Esophagus squamous epithelium (tissue), 5 donors: ENCODE measurements around the gene HNRNPK. TPM values are rescaled to one million over a fixed set of nuclear protein-coding genes. Genes with fewer than 3 reads are reported as not detected.

Experiments
- DNase-seq: peaks from one replicate; lab custom pipeline; 2025; lab: John Stamatoyannopoulos, UW
- H3K27ac ChIP-seq, 4 donors: fragments of 200-600 bp; sonication (generic); one replicate each; pipeline ENCODE4 v1.5.1; 2016 to 2019; ENCODE audit warnings: mild to moderate bottlenecking in 1 of 4
- H3K27me3 ChIP-seq, 4 donors: fragments of 200-600 bp; sonication (generic); 1 replicate in 3 of 4; 2 replicates in 1 of 4; pipeline versions ENCODE4 v1.5.1 to v1.6.0; 2017 to 2021; ENCODE audit warnings: antibody characterized with exemption in 1 of 4
- H3K36me3 ChIP-seq, 3 donors: fragments of 200-600 bp; sonication (generic); one replicate each; pipeline ENCODE4 v1.5.1; 2016 to 2019
- H3K4me1 ChIP-seq, 3 donors: fragments of 200-600 bp; sonication (generic); one replicate each; pipeline ENCODE4 v1.5.1; 2017 to 2019
- H3K4me3 ChIP-seq, 4 donors: fragments of 200-600 bp; sonication (generic); 1 replicate in 3 of 4; 2 replicates in 1 of 4; pipeline ENCODE4 v1.5.1; 2016 to 2019; ENCODE audit warnings: mild to moderate bottlenecking in 2 of 4, moderate library complexity in 1 of 4
- H3K9me3 ChIP-seq, 3 donors: fragments of 200-600 bp; sonication (generic); one replicate each; pipeline ENCODE4 v1.5.1; 2016 to 2019
- CTCF ChIP-seq, 6 experiments: fragments of 450-650 bp in 4 of 6; fragments of 200-600 bp in 2 of 6; sonication (generic) in 2 of 6; IDR thresholded peaks; one replicate each; pipeline ENCODE4 v1.5.1; 2016 to 2019; ENCODE audit warnings: antibody characterized with exemption in 6 of 6, mild to moderate bottlenecking in 4 of 6, moderate library complexity in 4 of 6
- POLR2A ChIP-seq, 4 donors: fragments of 450-650 bp; IDR thresholded peaks; one replicate each; pipeline ENCODE4 v1.6.1; 2017; ENCODE audit warnings: antibody characterized with exemption in 4 of 4, mild to moderate bottlenecking in 4 of 4, moderate library complexity in 3 of 4
- WGBS, 2 donors: methylation state at CpG; one replicate each; pipeline ENCODE4 v1.1.5; 2018; 5-methylcytosine and 5-hydroxymethylcytosine counted together
- intact Hi-C: fragments of 100-400 bp; cut with DNase I; formaldehyde crosslinking; loops from one replicate; pipeline ENCODE4 v1.15.0; 2022
- total RNA-seq, 4 donors: library from RNA; depleted of rRNA; stranded (reverse); fragments of >200 nt; gene quantifications; one replicate each; pipeline ENCODE4 v1.1.0, GENCODE V29; 2016
- donor health status: DM: yes; HTN: yes; CAD: no.

HNRNPK gene
- total RNA-seq, 4 donors from 2014 or later, result 348 to 510 (median 452) TPM

GRCh38 chr9:84002344-84002743, 22.3 kb upstream of the HNRNPK start:
- H3K27ac ChIP-seq, result peak overlapping the region in 1 of 4 donors; percentile 7
- intact Hi-C loops, result no loop called here

DNA sequence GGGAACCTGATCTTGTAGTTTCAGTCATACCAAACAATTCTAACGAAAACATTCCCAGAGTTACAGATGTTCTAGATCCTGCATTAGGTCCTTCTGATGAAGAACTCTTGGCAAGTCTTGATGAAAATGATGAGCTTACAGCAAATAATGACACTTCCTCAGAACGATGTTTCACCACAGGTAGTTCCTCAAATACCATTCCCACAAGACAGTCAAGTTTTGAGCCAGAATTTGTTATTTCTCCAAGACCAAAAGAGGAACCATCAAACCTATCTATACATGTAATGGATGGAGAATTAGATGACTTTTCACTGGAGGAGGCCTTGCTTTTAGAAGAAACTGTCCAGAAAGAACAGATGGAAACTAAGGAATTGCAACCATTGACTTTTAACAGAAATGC, 21.6 kb upstream of the HNRNPK start:
- no peak for DNase-seq
- TF ChIP-seq POLR2A (IDR thresholded peaks at IDR 0.05) (no peak), CTCF (IDR thresholded peaks at IDR 0.05) (no peak)
- intact Hi-C loops, result no loop called here
- no peaks in the 10 kb centered on the region for H3K9me3 ChIP-seq
- H3K27me3 ChIP-seq, result no peaks in the 10 kb centered on the region
- peaks cover 0 to 13% (median 0%) of the 10 kb centered on the region in 3 donors for H3K36me3 ChIP-seq
- H3K4me3 ChIP-seq, result no peak overlapping the region
- peaks cover 0 to 6% (median 3%) of the 10 kb centered on the region in 3 donors for H3K4me1 ChIP-seq
- H3K27ac ChIP-seq, result no peak overlapping the region
- WGBS, 2 donors, result 71 to 83% methylated on average over 2 of the region's 2 CpGs

More at GRCh38 chr9:84002344-84002743, 22.3 kb upstream of the HNRNPK start:
- H3K27me3 ChIP-seq, result no peaks in the 10 kb centered on the region
- peaks cover 0 to 13% (median 0%) of the 10 kb centered on the region in 3 donors for H3K36me3 ChIP-seq
- no peak overlapping the region for H3K4me3 ChIP-seq
- no peaks in the 10 kb centered on the region for H3K9me3 ChIP-seq
- DNase-seq, result no peak
- TF ChIP-seq POLR2A (IDR thresholded peaks at IDR 0.05) (no peak), CTCF (IDR thresholded peaks at IDR 0.05) (no peak)
- peaks cover 0 to 6% (median 3%) of the 10 kb centered on the region in 3 donors for H3K4me1 ChIP-seq

GRCh38 chr9:84000186-84000585, 20.2 kb upstream of the HNRNPK start:
- WGBS, 2 donors, result 84 to 91% methylated on average over 3 of the region's 3 CpGs
- H3K4me3 ChIP-seq, result no peak overlapping the region
- peaks cover 0 to 13% (median 0%) of the 10 kb centered on the region in 3 donors for H3K36me3 ChIP-seq
- no peak overlapping the region for H3K27ac ChIP-seq
- H3K4me1 ChIP-seq, result peaks cover 0 to 6% (median 3%) of the 10 kb centered on the region in 3 donors
- intact Hi-C loops, result no loop called here
- no peak for DNase-seq
- no peaks in the 10 kb centered on the region for H3K27me3 ChIP-seq
- no peaks in the 10 kb centered on the region for H3K9me3 ChIP-seq
- TF ChIP-seq POLR2A (IDR thresholded peaks at IDR 0.05), result no peak
- no peak for TF ChIP-seq CTCF (IDR thresholded peaks at IDR 0.05)

DNA sequence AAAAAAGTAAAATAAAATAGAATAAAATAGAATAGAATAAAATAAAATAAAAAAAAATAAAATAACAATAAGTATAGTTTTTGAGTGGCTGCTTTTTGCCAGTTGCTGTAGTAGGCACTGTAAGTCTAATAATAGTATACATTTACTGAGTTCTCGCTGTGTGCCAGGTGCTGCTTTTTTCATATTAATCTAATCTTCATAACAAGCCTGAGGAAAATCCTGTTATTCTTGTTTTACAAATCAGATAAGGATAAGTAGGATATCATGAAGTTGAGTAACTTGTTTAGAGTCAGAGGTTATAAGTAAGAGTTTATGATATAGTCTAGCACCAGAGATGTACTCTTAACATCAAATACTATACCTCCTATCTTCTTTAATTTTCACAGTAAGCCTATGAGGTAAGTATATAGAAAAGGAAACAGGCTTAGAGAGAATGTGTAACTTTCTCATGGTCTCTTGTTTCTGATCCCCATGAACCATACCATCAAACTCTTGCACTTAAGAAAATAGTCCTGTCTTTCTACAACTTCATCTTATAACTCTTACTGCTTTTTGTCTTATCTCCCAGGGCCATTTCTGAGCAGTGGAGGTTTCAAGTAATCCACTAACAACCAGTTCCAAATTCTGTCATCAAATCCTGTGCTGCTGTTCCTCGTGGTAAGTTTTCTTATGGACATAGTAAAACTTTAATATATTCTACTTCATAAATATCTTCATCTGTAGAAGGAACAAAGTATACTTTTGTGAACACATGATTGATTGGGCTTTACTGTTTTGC, 19.3 kb upstream of the HNRNPK start:
- 61 to 66% methylated on average over 2 of the region's 2 CpGs for WGBS, 2 donors
- Histone ChIP-seq H3K9me3 (no peaks in the 10 kb centered on the region), H3K4me3 (no peak overlapping the region), H3K27ac (no peak overlapping the region), H3K27me3 (no peaks in the 10 kb centered on the region), H3K36me3 (peaks cover 0 to 13% (median 0%) of the 10 kb centered on the region in 3 donors), H3K4me1 (peaks cover 0 to 6% (median 3%) of the 10 kb centered on the region in 3 donors)
- TF ChIP-seq CTCF (IDR thresholded peaks at IDR 0.05) (no peak), POLR2A (IDR thresholded peaks at IDR 0.05) (no peak)
- DNase-seq, result no peak
- intact Hi-C loops, result no loop called here

DNA sequence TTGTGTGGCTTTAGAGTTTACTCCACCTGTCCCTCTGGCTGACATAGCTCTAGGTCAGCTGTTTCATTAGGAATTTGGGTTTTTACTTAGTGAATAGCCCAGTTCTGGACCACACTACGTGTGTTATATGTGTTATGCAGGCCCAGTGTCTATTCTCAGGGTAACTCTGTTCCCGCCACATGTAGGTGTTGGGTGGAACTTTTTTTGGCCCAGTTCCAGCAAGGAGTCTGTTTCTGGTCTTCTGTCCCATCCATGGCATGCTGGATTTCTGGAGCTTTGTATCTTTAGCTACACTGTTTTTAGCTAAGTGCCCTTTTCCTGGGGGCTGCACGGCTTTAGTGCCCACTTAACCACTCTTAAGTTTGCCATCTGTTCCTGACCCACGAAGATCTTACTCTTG, 16.1 kb upstream of the HNRNPK start:
- no peak overlapping the region for H3K27ac ChIP-seq
- H3K36me3 ChIP-seq, result peaks cover 0 to 6% (median 0%) of the 10 kb centered on the region in 3 donors
- no peak overlapping the region for H3K4me3 ChIP-seq
- TF ChIP-seq POLR2A (IDR thresholded peaks at IDR 0.05) (no peak), CTCF (IDR thresholded peaks at IDR 0.05) (no peak)
- H3K27me3 ChIP-seq, result no peaks in the 10 kb centered on the region
- H3K4me1 ChIP-seq, result peaks cover 0 to 6% (median 0%) of the 10 kb centered on the region in 3 donors
- intact Hi-C loops, result no loop called here
- 88 to 89% methylated on average over 4 of the region's 4 CpGs for WGBS, 2 donors
- DNase-seq, result no peak
- H3K9me3 ChIP-seq, result no peaks in the 10 kb centered on the region
